ENCODE results near the gene NADSYN1. TPM values are rescaled to one million over a fixed set of nuclear protein-coding genes. Genes with fewer than 3 reads are reported as not detected.

The NADSYN1 gene
- total and polyA plus RNA-seq, 8 donors, result 18.4 to 77.3 (median 29.4) TPM

GRCh38 chr11:71502871-71503435 is 50.0 kb downstream of the NADSYN1 start:
- Histone ChIP-seq H3K4me3 (no peak overlapping the region), H3K4me1 (no peaks in the 10 kb centered on the region), H3K9me3 (no peaks in the 10 kb centered on the region), H3K27ac (no peak overlapping the region), H3K27me3 (no peaks in the 10 kb centered on the region), H3K36me3 (peaks cover 0 to 29% (median 16%) of the 10 kb centered on the region in 3 donors)
- intact Hi-C loops (cut with DNase I), result no loop called here
- 94 to 99% methylated on average over 14 to 15 of the region's 15 CpGs for WGBS, 2 donors
- DNase-seq (no peak), FAIRE-seq (no peak), ATAC-seq (no peak)
- TF ChIP-seq CTCF (IDR thresholded peaks at IDR 0.05), result no peak

GRCh38 chr11:71504531-71504930 is 51.5 kb downstream of the NADSYN1 start:
- Histone ChIP-seq H3K27ac (no peak overlapping the region), H3K27me3 (no peaks in the 10 kb centered on the region), H3K4me1 (no peaks in the 10 kb centered on the region), H3K4me3 (no peak overlapping the region), H3K9me3 (no peaks in the 10 kb centered on the region), H3K36me3 (peaks cover 0 to 14% (median 4%) of the 10 kb centered on the region in 3 donors)
- FAIRE-seq, result no peak
- TF ChIP-seq CTCF (IDR thresholded peaks at IDR 0.05), result no peak
- no peak for DNase-seq
- intact Hi-C loops (cut with DNase I), result no loop called here
- 71 to 77% methylated on average over 10 of the region's 10 CpGs for WGBS, 2 donors
- ATAC-seq, result no peak

- ATAC-seq (no peak), DNase-seq (no peak), FAIRE-seq (no peak)
- Histone ChIP-seq H3K4me1 (no peaks in the 10 kb centered on the region), H3K36me3 (peaks cover 0 to 9% (median 0%) of the 10 kb centered on the region in 3 donors), H3K27ac (no peak overlapping the region), H3K27me3 (no peaks in the 10 kb centered on the region), H3K4me3 (no peak overlapping the region), H3K9me3 (no peaks in the 10 kb centered on the region)
- 41 to 47% methylated on average over 2 of the region's 2 CpGs for WGBS, 2 donors
- intact Hi-C loops (cut with DNase I), result no loop called here
- no peak for TF ChIP-seq CTCF (IDR thresholded peaks at IDR 0.05)
These were observed 52.0 kb downstream of the NADSYN1 start for GRCh38 chr11:71505001-71505400.

- 86 to 94% methylated on average over 9 of the region's 9 CpGs for WGBS, 2 donors
- ATAC-seq, result no peak
- Histone ChIP-seq H3K4me1 (no peaks in the 10 kb centered on the region), H3K27ac (no peak overlapping the region), H3K4me3 (no peak overlapping the region), H3K9me3 (no peaks in the 10 kb centered on the region), H3K36me3 (peaks cover 0 to 8% (median 0%) of the 10 kb centered on the region in 3 donors), H3K27me3 (no peaks in the 10 kb centered on the region)
- no peak for DNase-seq
- intact Hi-C loops (cut with DNase I), result no loop called here
- FAIRE-seq, result no peak
- TF ChIP-seq CTCF (IDR thresholded peaks at IDR 0.05), result no peak
These were observed 52.8 kb downstream of the NADSYN1 start for GRCh38 chr11:71505781-71506180.

- FAIRE-seq, result no peak
- intact Hi-C loops (cut with DNase I), result no loop called here
- no peak overlapping the region for H3K27ac ChIP-seq
- H3K27me3 ChIP-seq, result no peaks in the 10 kb centered on the region
- 92% methylated on average over 5 of the region's 5 CpGs for WGBS, 2 donors
- no peaks in the 10 kb centered on the region for H3K4me1 ChIP-seq
- no peak for TF ChIP-seq CTCF (IDR thresholded peaks at IDR 0.05)
- no peaks in the 10 kb centered on the region for H3K9me3 ChIP-seq
- no peak for ATAC-seq
- no peak overlapping the region for H3K4me3 ChIP-seq
- H3K36me3 ChIP-seq, result no peaks in the 10 kb centered on the region
- no peak for DNase-seq
These were observed 54.1 kb downstream of the NADSYN1 start for GRCh38 chr11:71507102-71507501.
